Ascending aorta (tissue), 2 donors: Measurements from ENCODE around the gene STT3B. TPM values are rescaled to one million over a fixed set of nuclear protein-coding genes. Genes with fewer than 3 reads are reported as not detected.

Source experiments
- DNase-seq, 2 donors: peaks; one replicate each; pipeline ENCODE4 v3.0.0-alpha.2; 2019; ENCODE audit warnings: low spot score in 2 of 2
- H3K27ac ChIP-seq, 2 donors: fragments of 200-600 bp; sonication (generic); one replicate each; pipeline ENCODE4 v1.5.1; 2016 to 2017; ENCODE audit warnings: mild to moderate bottlenecking in 1 of 2
- H3K27me3 ChIP-seq: fragments of 200-600 bp; sonication (generic); one replicate; pipeline ENCODE4 v1.5.1; 2017
- H3K36me3 ChIP-seq, 2 donors: fragments of 200-600 bp; sonication (generic); one replicate each; pipeline ENCODE4 v1.5.1; 2016
- H3K4me1 ChIP-seq, 2 donors: fragments of 200-600 bp; sonication (generic); one replicate each; pipeline ENCODE4 v1.5.1; 2016 to 2017; ENCODE audit warnings: mild to moderate bottlenecking in 1 of 2
- H3K4me3 ChIP-seq, 2 donors: fragments of 200-600 bp; sonication (generic); one replicate each; pipeline ENCODE4 v1.5.1; 2016 to 2017; ENCODE audit warnings: mild to moderate bottlenecking in 1 of 2
- H3K9me3 ChIP-seq, 2 donors: fragments of 200-600 bp; sonication (generic); one replicate each; pipeline ENCODE4 v1.5.1; 2016
- intact Hi-C: fragments of 100-400 bp; cut with DNase I; formaldehyde crosslinking; loops from one replicate; pipeline ENCODE4 v1.15.1; 2023
- total RNA-seq: library from RNA; depleted of rRNA; stranded (reverse); fragments of >200 nt; gene quantifications from one replicate; pipeline ENCODE4 v1.1.0, GENCODE V29; 2016
- TF ChIP-seq, protein P1 (sequence below), 3 experiments: fragments of 200-600 bp in 2 of 3; fragments of 450-650 bp in 1 of 3; sonication (generic) in 2 of 3; IDR thresholded peaks; one replicate each; pipeline ENCODE4 v1.5.1; 2016 to 2019; ENCODE audit warnings: antibody characterized with exemption in 3 of 3, mild to moderate bottlenecking in 1 of 3, moderate library complexity in 1 of 3

The STT3B gene
- total RNA-seq, 1 donor from 2014 or later: 79.5 TPM

GRCh38 chr3:31676556-31676955 is 143.8 kb downstream of the STT3B start:
- Histone ChIP-seq H3K27me3 (no peaks in the 10 kb centered on the region), H3K27ac (no peak overlapping the region), H3K4me3 (no peak overlapping the region), H3K36me3 (no peaks in the 10 kb centered on the region), H3K9me3 (no peaks in the 10 kb centered on the region), H3K4me1 (no peaks in the 10 kb centered on the region)
- intact Hi-C loops: no loop called here
- TF ChIP-seq, protein P1, sequence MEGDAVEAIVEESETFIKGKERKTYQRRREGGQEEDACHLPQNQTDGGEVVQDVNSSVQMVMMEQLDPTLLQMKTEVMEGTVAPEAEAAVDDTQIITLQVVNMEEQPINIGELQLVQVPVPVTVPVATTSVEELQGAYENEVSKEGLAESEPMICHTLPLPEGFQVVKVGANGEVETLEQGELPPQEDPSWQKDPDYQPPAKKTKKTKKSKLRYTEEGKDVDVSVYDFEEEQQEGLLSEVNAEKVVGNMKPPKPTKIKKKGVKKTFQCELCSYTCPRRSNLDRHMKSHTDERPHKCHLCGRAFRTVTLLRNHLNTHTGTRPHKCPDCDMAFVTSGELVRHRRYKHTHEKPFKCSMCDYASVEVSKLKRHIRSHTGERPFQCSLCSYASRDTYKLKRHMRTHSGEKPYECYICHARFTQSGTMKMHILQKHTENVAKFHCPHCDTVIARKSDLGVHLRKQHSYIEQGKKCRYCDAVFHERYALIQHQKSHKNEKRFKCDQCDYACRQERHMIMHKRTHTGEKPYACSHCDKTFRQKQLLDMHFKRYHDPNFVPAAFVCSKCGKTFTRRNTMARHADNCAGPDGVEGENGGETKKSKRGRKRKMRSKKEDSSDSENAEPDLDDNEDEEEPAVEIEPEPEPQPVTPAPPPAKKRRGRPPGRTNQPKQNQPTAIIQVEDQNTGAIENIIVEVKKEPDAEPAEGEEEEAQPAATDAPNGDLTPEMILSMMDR (IDR thresholded peaks at IDR 0.05): no peak
- DNase-seq: no peak

DNA sequence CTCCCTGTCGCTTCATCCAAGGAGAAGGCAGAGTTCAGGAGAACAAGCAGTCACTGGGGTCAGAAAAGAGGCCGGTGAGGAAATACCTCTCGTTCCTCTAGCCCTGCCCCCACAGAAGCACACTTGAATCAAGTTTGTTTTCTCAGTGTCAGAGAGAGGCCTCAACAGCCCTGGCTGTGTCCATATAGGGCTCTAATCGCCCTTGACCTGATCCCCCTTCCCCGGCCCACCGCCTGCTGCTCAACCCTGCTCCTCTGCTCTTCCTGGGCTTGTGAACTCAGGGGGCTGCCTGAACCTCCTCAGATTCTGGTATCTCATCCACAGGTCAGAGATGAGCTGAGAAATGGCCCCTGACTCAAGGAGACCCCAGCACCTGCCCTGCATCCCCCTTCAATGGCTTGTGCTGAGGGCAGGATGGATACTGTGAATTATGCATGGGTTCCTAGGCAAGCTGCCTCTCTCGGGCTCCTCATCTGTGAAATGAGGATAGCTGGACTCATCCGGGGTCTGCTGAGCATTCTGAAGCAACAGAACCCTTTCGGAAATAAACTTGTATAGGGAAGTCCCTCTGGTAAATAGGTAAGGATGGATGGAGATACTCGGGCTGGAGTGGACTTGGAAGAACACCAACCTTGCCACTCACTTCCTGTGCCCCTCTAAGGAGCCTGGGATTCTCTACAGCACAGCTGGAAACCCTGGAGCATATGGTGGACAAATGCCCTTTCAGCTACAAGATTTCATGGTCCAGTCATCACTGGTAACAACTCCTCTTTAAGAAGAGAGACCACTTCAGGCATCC is 147.5 kb downstream of the STT3B start:
- Histone ChIP-seq H3K4me1 (no peaks in the 10 kb centered on the region), H3K4me3 (no peak overlapping the region), H3K27me3 (no peaks in the 10 kb centered on the region), H3K27ac (no peak overlapping the region), H3K9me3 (no peaks in the 10 kb centered on the region), H3K36me3 (peaks cover 0 to 12% of the 10 kb centered on the region in 2 donors)
- TF ChIP-seq, protein P1 (IDR thresholded peaks at IDR 0.05): no peak
- no peak for DNase-seq
- intact Hi-C loops: no loop called here
